ENCODE data around the gene SLC39A11. TPM values are rescaled to one million over a fixed set of nuclear protein-coding genes. Genes with fewer than 3 reads are reported as not detected.
A peak's percentile ranks its signal among the peaks of the same experiment; 100 is the strongest.
"Not testable (repeated sequence)": the region's sequence is repeated elsewhere in the genome, so short reads cannot be mapped to it uniquely, and the experiment has no call there.

Gene SLC39A11
- total and polyA plus RNA-seq, 2 of the 13 experiments (the other 11 are each of a cell fraction or from before 2014, with no cell fraction given): 17.2 to 31.5 TPM

- 0 out of 2 replicates have a peak overlapping the region, but pooled peaks have one; percentile 16 for H3K4me2 ChIP-seq (ENCODE audit: low read depth, low read length)
- intact Hi-C loops (cut with micrococcal nuclease; ENCODE audit: unreplicated experiment): loop anchor here (1.0 kb wide), 2 partner anchors 12 to 23 kb away; no protein-coding TSS in a partner anchor
- POLR2A ChIA-PET: interaction anchor here (1.0 to 2.1 kb wide), 4 partner anchors 19 to 114 kb away, joined by 3 to 6 read pairs (median 4); no protein-coding TSS in a partner anchor
- DNase-seq (ENCODE audit: low spot score); H3K36me3 ChIP-seq (replicated peaks in 1 of 2; ENCODE audit: control insufficient read depth in 1 of 2, insufficient read depth in 2 of 2, low read length in 2 of 2); H3K27me3 ChIP-seq (ENCODE audit: control insufficient read depth in 1 of 2, insufficient read depth in 2 of 2, low read length in 2 of 2); in situ Hi-C loops (cut with HindIII; ENCODE audit: extremely low pct_ligation_motif_present, low pct_unique_long_range_greater_than_20kb); H3K4me3 ChIP-seq (replicated peaks in 1 of 3; ENCODE audit: insufficient read depth in 1 of 3, low read depth in 2 of 3, low read length in 3 of 3); CTCF ChIA-PET (ENCODE audit: low intra/inter-chr PET ratio, low total read pairs); H3K9me3 ChIP-seq (ENCODE audit: low read length); H3K79me2 ChIP-seq (ENCODE audit: insufficient read depth, low read length); H2AFZ ChIP-seq (ENCODE audit: low read length); BruUV-seq (replicated peaks); H4K20me1 ChIP-seq (ENCODE audit: insufficient read depth, low read length); ATAC-seq: not testable (repeated sequence)
- peak; percentile 18 for FAIRE-seq
- peak overlapping the region; percentile 91 for H3K27ac ChIP-seq (ENCODE audit: extremely low read length, insufficient read depth, low read length)
- H3K4me1 ChIP-seq (ENCODE audit: insufficient read depth, low read length): peaks cover 56% of the 10 kb centered on the region
- 95% methylated on average over 2 of the region's 2 CpGs for whole genome bisulfite sequencing (ENCODE audit: low lambda C conversion rate)
- peak overlapping the region; percentile 42 for H3K9ac ChIP-seq (ENCODE audit: insufficient read depth, low read depth, low read length)
Measured at GRCh38 chr17:73067699-73068098, 24.8 kb downstream of the SLC39A11 start.

GRCh38 chr17:73067075-73067474 lies 25.4 kb downstream of the SLC39A11 start:
- H3K9me3 ChIP-seq (ENCODE audit: low read length): no peaks in the 10 kb centered on the region
- intact Hi-C loops (cut with micrococcal nuclease; ENCODE audit: unreplicated experiment) (no loop called here), in situ Hi-C loops (cut with HindIII; ENCODE audit: extremely low pct_ligation_motif_present, low pct_unique_long_range_greater_than_20kb) (no loop called here)
- no peak for FAIRE-seq
- peak overlapping the region; percentile 91 for H3K27ac ChIP-seq (ENCODE audit: extremely low read length, insufficient read depth, low read length)
- no peak overlapping the region for H3K9ac ChIP-seq (ENCODE audit: insufficient read depth, low read depth, low read length)
- ChIA-PET POLR2A (no interaction called here), CTCF (ENCODE audit: low intra/inter-chr PET ratio, low total read pairs) (no interaction called here)
- no peaks in the 10 kb centered on the region for H4K20me1 ChIP-seq (ENCODE audit: insufficient read depth, low read length)
- ATAC-seq: no peak
- H3K4me1 ChIP-seq (ENCODE audit: insufficient read depth, low read length): peaks cover 51% of the 10 kb centered on the region
- 93% methylated on average over 3 of the region's 3 CpGs for WGBS (ENCODE audit: low lambda C conversion rate)
- no peak for TF ChIP-seq ZNF660 (CRISPR knock-in tag; IDR thresholded peaks at IDR 0.05; ENCODE audit: borderline replicate concordance, low read depth)
- no peak for TF ChIP-seq JUNB (CRISPR knock-in tag; IDR thresholded peaks at IDR 0.05; ENCODE audit: borderline replicate concordance)
- TF ChIP-seq ZNF574 (CRISPR knock-in tag; IDR thresholded peaks at IDR 0.05): no peak
- TF ChIP-seq RORA (CRISPR knock-in tag; IDR thresholded peaks at IDR 0.05): no peak
- no peak for TF ChIP-seq DZIP1 (CRISPR knock-in tag; IDR thresholded peaks at IDR 0.05)
- DNase-seq (ENCODE audit: low spot score): no peak
- H3K36me3 ChIP-seq (replicated peaks in 1 of 2; ENCODE audit: control insufficient read depth in 1 of 2, insufficient read depth in 2 of 2, low read length in 2 of 2): no peaks in the 10 kb centered on the region; a peak in 1 of 5 replicates
- no peak overlapping the region for H3K4me2 ChIP-seq (ENCODE audit: low read depth, low read length)
- H3K27me3 ChIP-seq (ENCODE audit: control insufficient read depth in 1 of 2, insufficient read depth in 2 of 2, low read length in 2 of 2): no peaks in the 10 kb centered on the region
- H3K4me3 ChIP-seq (replicated peaks in 1 of 3; ENCODE audit: insufficient read depth in 1 of 3, low read depth in 2 of 3, low read length in 3 of 3): no peak overlapping the region
- BruUV-seq (replicated peaks): no TSS peak
- no peaks in the 10 kb centered on the region for H3K79me2 ChIP-seq (ENCODE audit: insufficient read depth, low read length)
- H2AFZ ChIP-seq (ENCODE audit: low read length): no peak overlapping the region

Measured in HepG2 (cell line).